Natural killer cell treated with Interleukin-12 subunit alpha and Interleukin-12 subunit beta and Interleukin-15 and Interleukin-18, amount 100 ng/mL, for 72 hours (primary cell): Measurements from ENCODE around the gene CAMK1D. TPM values are rescaled to one million over a fixed set of nuclear protein-coding genes. Genes with fewer than 3 reads are reported as not detected.

Source experiments
- ATAC-seq, 2 donors: fragments of 150-1000 bp; cut with Tn5 transposase in 1 of 2; sonication (Bioruptor Pico), chemical (Tn5 transposase) in 1 of 2; 2 replicates each; pipeline ENCODE4 v1.10.0; 2021
- DNase-seq: peaks from one replicate; pipeline ENCODE4 v3.0.0; 2022; ENCODE audit warnings: low spot score
- H3K27ac Mint-ChIP-seq, 2 donors: 1 replicate in 1 of 2; 2 replicates in 1 of 2; pipeline ENCODE4 v1.8.0; 2022; ENCODE audit warnings: mixed read lengths in 2 of 2, mild to moderate bottlenecking in 1 of 2, moderate library complexity in 1 of 2
- H3K27me3 Mint-ChIP-seq, 2 donors: 1 replicate in 1 of 2; 2 replicates in 1 of 2; pipeline ENCODE4 v1.8.0; 2022; ENCODE audit warnings: mixed read lengths in 2 of 2
- H3K36me3 Mint-ChIP-seq: one replicate; pipeline ENCODE4 v1.8.0; 2022; ENCODE audit warnings: mixed read lengths
- H3K4me1 Mint-ChIP-seq, 2 donors: 1 replicate in 1 of 2; 2 replicates in 1 of 2; pipeline ENCODE4 v1.8.0; 2022; ENCODE audit warnings: low read depth in 2 of 2, mixed read lengths in 2 of 2, mild to moderate bottlenecking in 1 of 2
- H3K4me3 Mint-ChIP-seq: one replicate; pipeline ENCODE4 v1.8.0; 2022; ENCODE audit warnings: mixed read lengths
- H3K9me3 Mint-ChIP-seq: 2 replicates; pipeline ENCODE4 v1.8.0; 2022; ENCODE audit warnings: mixed read lengths
- total RNA-seq, 2 donors: library from RNA; stranded (reverse); gene quantifications; one replicate each; pipeline ENCODE4 v1.2.3, GENCODE V29; 2022

CAMK1D gene
- total RNA-seq, 2 donors from 2014 or later: 16.3 to 36.9 TPM

DNA sequence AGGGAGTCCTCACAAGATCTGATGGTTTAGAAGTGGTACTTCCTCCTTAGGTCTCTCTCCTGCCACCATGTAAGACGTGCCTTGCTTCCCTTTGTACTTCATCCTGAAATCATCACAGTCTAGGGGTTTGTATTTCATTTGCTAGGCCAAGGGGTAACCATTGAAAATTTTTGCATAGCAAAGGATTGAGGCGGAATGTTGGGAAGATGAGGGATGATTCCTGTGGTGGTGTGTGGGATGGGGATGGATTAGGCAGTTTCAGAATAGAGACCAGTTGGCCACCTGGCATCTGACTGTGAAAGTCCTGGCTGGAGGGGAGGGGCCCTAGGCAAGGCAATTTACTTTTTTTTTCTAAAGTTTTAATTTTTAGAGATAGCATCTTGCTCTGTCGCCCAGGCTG, 222.9 kb downstream of the CAMK1D start:
- Mint-ChIP-seq H3K4me1 (peaks cover 6 to 12% of the 10 kb centered on the region in 2 donors), H3K9me3 (no peaks in the 10 kb centered on the region), H3K27ac (no peak overlapping the region), H3K4me3 (no peak overlapping the region), H3K36me3 (no peaks in the 10 kb centered on the region), H3K27me3 (no peaks in the 10 kb centered on the region)
- DNase-seq (no peak), ATAC-seq (no peak)

- Mint-ChIP-seq H3K27me3 (no peaks in the 10 kb centered on the region), H3K36me3 (no peaks in the 10 kb centered on the region), H3K27ac (no peak overlapping the region), H3K4me1 (peaks cover 5 to 31% of the 10 kb centered on the region in 2 donors), H3K4me3 (no peak overlapping the region), H3K9me3 (no peaks in the 10 kb centered on the region)
- ATAC-seq: no peak
- DNase-seq: no peak
Observed at GRCh38 chr10:12577610-12578009, 228.3 kb downstream of the CAMK1D start.

GRCh38 chr10:12579954-12580858, 230.9 kb downstream of the CAMK1D start:
- ATAC-seq: no peak
- no peak overlapping the region for H3K4me3 Mint-ChIP-seq
- H3K36me3 Mint-ChIP-seq: peaks cover 2% of the 10 kb centered on the region
- no peaks in the 10 kb centered on the region for H3K27me3 Mint-ChIP-seq
- no peak for DNase-seq
- H3K27ac Mint-ChIP-seq: no peak overlapping the region
- H3K9me3 Mint-ChIP-seq: no peaks in the 10 kb centered on the region
- H3K4me1 Mint-ChIP-seq: peaks cover 11 to 27% of the 10 kb centered on the region in 2 donors

DNA sequence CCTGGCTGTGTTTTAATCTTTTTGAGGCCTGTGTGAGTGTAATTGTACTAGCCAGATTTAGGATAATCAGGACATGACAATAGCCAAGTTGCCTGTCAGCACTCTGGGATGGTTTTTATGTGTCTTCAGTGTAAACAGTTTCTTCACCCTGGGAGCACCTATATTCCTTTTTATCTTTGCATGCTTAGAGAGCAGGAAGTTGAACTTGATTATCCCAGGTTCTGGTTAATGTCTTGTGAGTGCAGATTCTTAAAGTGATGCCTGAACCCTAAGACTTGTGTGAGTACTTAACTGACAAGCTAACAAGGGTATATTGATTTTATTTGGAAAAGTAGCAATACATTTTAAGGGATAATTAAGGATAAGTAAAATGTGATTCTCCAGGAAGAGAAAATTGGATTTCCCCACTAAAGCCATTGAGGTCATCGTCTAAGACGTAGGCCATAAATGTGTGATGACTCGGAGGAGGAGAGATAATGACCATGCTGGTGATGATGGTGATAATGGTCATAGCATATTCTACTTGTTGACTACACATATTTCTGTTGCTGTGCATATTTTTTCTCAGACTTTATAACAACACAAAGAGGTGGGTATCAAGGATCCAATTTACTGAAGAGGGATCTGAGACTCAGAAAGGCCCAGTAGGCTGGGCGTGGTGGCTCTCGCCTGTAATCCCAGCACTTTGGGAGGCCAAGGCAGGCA, 234.7 kb downstream of the CAMK1D start:
- Mint-ChIP-seq H3K27ac (no peak overlapping the region), H3K9me3 (no peaks in the 10 kb centered on the region), H3K4me1 (peaks cover 28 to 29% of the 10 kb centered on the region in 2 donors), H3K4me3 (no peak overlapping the region), H3K36me3 (peaks cover 5% of the 10 kb centered on the region), H3K27me3 (no peaks in the 10 kb centered on the region)
- DNase-seq: no peak
- ATAC-seq: no peak

GRCh38 chr10:12586741-12587140, 237.4 kb downstream of the CAMK1D start:
- H3K9me3 Mint-ChIP-seq: no peaks in the 10 kb centered on the region
- peaks cover 25 to 28% of the 10 kb centered on the region in 2 donors for H3K4me1 Mint-ChIP-seq
- H3K27ac Mint-ChIP-seq: no peak overlapping the region
- H3K4me3 Mint-ChIP-seq: no peak overlapping the region
- ATAC-seq (no peak), DNase-seq (no peak)
- H3K27me3 Mint-ChIP-seq: no peaks in the 10 kb centered on the region
- H3K36me3 Mint-ChIP-seq: peaks cover 5% of the 10 kb centered on the region

DNA sequence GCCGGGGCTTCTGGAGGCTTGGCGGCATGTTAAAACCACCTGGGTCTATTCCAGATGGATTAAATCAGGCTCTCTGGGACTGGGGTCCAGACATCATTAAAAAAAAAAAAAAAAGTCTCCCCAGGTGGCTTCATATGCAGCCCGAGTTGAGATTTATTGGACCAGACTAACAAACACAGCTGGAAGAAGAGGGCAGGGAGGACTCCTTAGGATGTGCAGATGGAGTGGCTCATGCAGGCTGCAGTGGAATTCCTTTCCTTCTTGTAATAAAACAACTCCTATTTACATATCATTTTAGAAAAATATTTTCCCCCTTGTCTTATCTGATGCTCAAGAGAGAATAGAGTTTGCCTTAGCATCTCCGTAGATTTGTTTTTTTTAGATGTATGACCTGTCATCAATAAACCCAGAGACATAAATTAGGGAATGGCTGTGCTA, 238.1 kb downstream of the CAMK1D start:
- no peak for DNase-seq
- Mint-ChIP-seq H3K27ac (peak overlapping the region in 1 of 2 donors; percentile 16), H3K27me3 (no peaks in the 10 kb centered on the region), H3K36me3 (peaks cover 5% of the 10 kb centered on the region), H3K9me3 (no peaks in the 10 kb centered on the region), H3K4me3 (peak overlapping the region; percentile 79), H3K4me1 (peaks cover 23% of the 10 kb centered on the region in 2 donors)
- no peak for ATAC-seq

DNA sequence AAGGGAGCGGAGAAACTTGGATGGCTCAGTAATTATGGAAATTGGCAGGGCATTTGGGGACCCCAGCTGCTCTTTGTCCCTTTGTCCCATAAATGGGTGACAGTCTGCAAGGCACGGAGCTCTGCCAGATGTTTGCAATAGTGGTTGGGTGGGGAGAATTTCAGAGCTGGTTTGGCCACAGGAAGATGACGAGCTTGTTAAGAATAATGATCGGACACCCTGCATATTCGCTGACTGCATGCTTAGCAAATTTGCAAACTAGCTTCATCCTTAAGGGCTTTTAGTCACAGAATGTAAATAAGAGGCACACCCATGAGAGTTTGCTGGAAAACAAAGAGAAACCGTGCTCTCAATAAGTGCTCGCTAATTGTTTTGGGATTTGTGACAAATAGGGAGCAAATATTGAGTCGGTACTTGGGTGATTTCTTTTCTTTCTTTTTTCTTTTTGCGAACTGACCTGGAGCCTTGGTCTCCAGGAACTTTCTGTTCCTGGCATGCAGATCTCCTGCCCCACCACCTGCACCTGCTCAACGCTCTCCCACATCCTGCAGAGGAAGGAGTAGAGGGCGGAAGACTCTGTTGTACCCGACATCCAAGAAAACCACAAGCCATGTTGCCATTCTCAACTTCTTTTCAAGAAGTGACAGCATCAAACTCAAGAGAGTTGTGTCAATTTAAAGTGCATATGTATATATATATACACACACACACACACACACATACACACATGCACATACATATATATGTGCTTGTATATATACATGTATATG, 238.9 kb downstream of the CAMK1D start:
- peak overlapping the region; percentile 79 for H3K4me3 Mint-ChIP-seq
- peak; percentile 61 to 68 for ATAC-seq
- peaks cover 23 to 26% of the 10 kb centered on the region in 2 donors for H3K4me1 Mint-ChIP-seq
- no peaks in the 10 kb centered on the region for H3K9me3 Mint-ChIP-seq
- DNase-seq: no peak
- H3K27ac Mint-ChIP-seq: peak overlapping the region in 1 of 2 donors; percentile 16
- no peaks in the 10 kb centered on the region for H3K27me3 Mint-ChIP-seq
- peaks cover 5% of the 10 kb centered on the region for H3K36me3 Mint-ChIP-seq

- Mint-ChIP-seq H3K9me3 (no peaks in the 10 kb centered on the region), H3K36me3 (peaks cover 5% of the 10 kb centered on the region), H3K4me1 (peaks cover 23 to 33% of the 10 kb centered on the region in 2 donors), H3K27me3 (no peaks in the 10 kb centered on the region), H3K27ac (no peak overlapping the region), H3K4me3 (no peak overlapping the region)
- ATAC-seq (no peak), DNase-seq (no peak)
Observed at GRCh38 chr10:12589291-12589690, 239.9 kb downstream of the CAMK1D start.

DNA sequence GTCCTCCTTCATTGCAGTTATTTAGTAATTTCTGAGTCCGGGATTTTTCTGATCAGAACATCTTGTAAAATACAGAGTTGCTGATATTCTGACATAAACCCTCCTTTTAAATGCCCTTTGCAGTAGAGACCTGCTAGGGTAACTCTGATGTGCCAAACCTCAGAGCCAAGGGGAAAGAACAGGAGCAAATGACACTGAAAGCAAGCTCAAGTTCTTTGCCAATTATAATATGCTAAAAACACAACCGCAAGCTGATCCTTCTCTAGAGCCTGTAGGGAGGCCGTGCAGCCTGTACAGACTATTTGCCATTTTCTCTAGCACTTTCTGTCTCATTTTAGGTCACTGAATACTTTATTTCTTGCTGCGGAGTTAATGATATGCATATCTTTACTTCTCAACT, 240.4 kb downstream of the CAMK1D start:
- no peak for ATAC-seq
- H3K4me3 Mint-ChIP-seq: no peak overlapping the region
- no peak for DNase-seq
- no peaks in the 10 kb centered on the region for H3K9me3 Mint-ChIP-seq
- H3K4me1 Mint-ChIP-seq: peaks cover 27 to 38% of the 10 kb centered on the region in 2 donors
- peaks cover 5% of the 10 kb centered on the region for H3K36me3 Mint-ChIP-seq
- no peaks in the 10 kb centered on the region for H3K27me3 Mint-ChIP-seq
- H3K27ac Mint-ChIP-seq: no peak overlapping the region

DNA sequence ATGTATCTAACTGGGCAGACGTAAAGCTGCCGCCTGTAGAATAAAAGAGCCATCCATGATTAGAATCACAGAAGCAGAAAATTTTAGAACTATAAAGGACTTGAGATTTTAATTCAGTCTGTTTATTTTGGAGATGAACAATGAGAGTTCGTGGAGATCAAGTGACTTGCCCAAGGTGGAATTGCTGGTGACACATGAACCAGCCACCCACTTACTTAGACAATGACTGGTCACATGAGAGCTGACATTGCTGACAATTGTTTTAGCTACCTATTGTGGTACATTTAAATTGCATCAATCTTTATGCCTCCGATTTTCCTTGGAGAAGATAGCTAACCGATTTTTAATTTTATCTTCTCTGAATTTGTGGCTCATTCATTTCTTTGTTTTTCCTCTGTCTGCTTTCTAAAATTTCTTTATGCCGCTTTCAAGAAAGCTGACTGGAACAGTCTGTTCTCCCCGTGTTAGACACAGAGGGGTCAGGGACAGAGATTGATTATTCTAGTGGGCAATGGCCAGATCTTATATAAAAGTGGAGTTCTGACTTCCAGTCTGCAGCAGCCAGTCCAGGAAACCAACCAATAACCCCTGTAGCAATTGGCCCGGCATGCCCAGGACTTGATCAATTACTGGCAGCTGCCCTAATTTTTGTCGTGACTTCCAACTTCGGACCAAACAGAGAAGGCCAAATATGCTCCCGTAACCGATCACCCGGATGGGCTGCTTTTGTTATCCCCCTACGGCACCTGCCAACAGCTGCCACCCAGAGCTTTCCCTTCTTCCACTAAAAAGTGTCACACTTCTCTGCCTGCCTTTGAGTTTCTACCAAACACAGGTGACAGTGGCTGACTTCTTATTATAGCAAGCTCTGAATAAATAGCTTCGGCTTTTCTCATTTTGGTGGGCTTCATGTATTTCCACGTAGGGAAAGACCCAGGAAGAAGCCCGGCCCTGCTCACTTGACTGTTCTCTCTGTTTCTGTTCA, 241.6 kb downstream of the CAMK1D start:
- H3K36me3 Mint-ChIP-seq: no peaks in the 10 kb centered on the region
- peaks cover 37 to 47% of the 10 kb centered on the region in 2 donors for H3K4me1 Mint-ChIP-seq
- no peak for ATAC-seq
- DNase-seq: no peak
- no peak overlapping the region for H3K4me3 Mint-ChIP-seq
- H3K9me3 Mint-ChIP-seq: peaks cover 2% of the 10 kb centered on the region
- no peaks in the 10 kb centered on the region for H3K27me3 Mint-ChIP-seq
- H3K27ac Mint-ChIP-seq: peak overlapping the region in 1 of 2 donors; percentile 21

- ATAC-seq: no peak
- Mint-ChIP-seq H3K4me1 (peaks cover 29 to 51% of the 10 kb centered on the region in 2 donors), H3K9me3 (peaks cover 2% of the 10 kb centered on the region), H3K36me3 (no peaks in the 10 kb centered on the region), H3K27ac (peak overlapping the region in 1 of 2 donors; percentile 95), H3K4me3 (no peak overlapping the region), H3K27me3 (no peaks in the 10 kb centered on the region)
- DNase-seq: no peak
Observed at GRCh38 chr10:12592967-12593366, 243.6 kb downstream of the CAMK1D start.

- Mint-ChIP-seq H3K27me3 (no peaks in the 10 kb centered on the region), H3K36me3 (no peaks in the 10 kb centered on the region), H3K9me3 (peaks cover 2% of the 10 kb centered on the region), H3K4me3 (peak overlapping the region; percentile 75), H3K4me1 (peaks cover 27 to 56% of the 10 kb centered on the region in 2 donors), H3K27ac (peak overlapping the region; percentile 75 to 95)
- peak; percentile 76 for DNase-seq
- ATAC-seq: peak; percentile 85 to 86
Observed at GRCh38 chr10:12594448-12594944, 245.1 kb downstream of the CAMK1D start.
